Dermis blood vessel endothelial cell (primary cell): ENCODE results near the gene PER1. TPM values are rescaled to one million over a fixed set of nuclear protein-coding genes. Genes with fewer than 3 reads are reported as not detected.

Source experiments
- DNase-seq: peaks from one replicate; pipeline ENCODE4 v3.0.0; 2010
- total RNA-seq: library from RNA; depleted of rRNA; stranded (reverse); fragments of >200 nt; gene quantifications from 2 replicates; pipeline ENCODE4 v1.2.3, GENCODE V29; 2014

Gene PER1
- total RNA-seq, 1 donor from 2014 or later, result 7.7 TPM

DNA sequence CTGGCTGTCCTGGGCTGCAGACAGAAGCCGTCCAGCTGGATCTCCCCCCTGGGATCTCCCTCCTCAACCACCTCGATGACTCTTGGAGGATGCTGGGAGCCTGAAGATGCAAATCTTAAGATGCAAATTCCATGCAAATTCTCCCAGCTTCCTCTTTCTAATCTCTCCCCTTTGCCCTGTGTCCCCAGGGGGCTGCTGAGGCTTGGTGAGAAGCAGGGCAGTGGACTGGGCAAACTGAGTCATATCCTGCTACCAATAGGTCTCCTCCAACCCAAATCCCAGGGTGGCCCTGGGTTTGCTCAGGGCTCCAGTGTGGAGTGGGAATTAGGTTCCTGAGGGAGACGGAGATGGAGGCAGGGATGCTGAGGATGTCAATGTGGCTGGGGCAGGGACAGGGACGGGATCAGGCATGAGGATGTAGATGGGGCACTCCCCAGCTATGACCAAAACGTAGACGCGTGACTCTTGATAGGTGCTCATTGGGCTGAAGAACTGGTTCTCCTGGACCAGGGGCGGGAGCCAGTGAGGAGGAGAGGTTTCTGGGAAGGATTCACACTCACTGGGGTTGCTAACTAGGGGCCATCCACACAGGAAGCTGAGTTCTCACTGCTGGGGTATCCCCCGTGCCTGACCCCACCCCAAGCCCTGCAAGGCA is 61.0 kb downstream of the PER1 start:
- no peak for DNase-seq

Other genes starting within 250 kb of the PER1 start
- 1.6 and 3.1 TPM in 2 replicates for gene RNF227, start 236.1 kb downstream of the PER1 start, total RNA-seq
- 0.05 and 0.68 TPM in 2 replicates for gene KCNAB3, start 222.5 kb downstream of the PER1 start, total RNA-seq
- gene TRAPPC1, start 220.5 kb downstream of the PER1 start, total RNA-seq, result 46.1 and 67.5 TPM in 2 replicates
- 17.4 and 21.8 TPM in 2 replicates for gene CNTROB, start 220.2 kb downstream of the PER1 start, total RNA-seq
- gene GUCY2D, start 149.8 kb downstream of the PER1 start, total RNA-seq, result not detected in 2 replicates
- gene ALOX15B, start 113.3 kb downstream of the PER1 start, total RNA-seq, result not detected in 2 replicates
- gene ALOX12B, start 64.7 kb downstream of the PER1 start, total RNA-seq, result not detected in 2 replicates
- gene ALOXE3, start 33.9 kb downstream of the PER1 start, total RNA-seq, result 0.05 TPM in 1 of 2 replicates, not detected in the other
- 0.09 TPM in 1 of 2 replicates, not detected in the other for gene HES7, start 28.3 kb downstream of the PER1 start, total RNA-seq
- gene VAMP2, start 10.5 kb upstream of the PER1 start, total RNA-seq, result 4.4 and 5.2 TPM in 2 replicates
- 13.0 and 17.5 TPM in 2 replicates for gene TMEM107, start 24.0 kb upstream of the PER1 start, total RNA-seq
- gene BORCS6, start 37.8 kb upstream of the PER1 start, total RNA-seq, result 16.6 and 18.9 TPM in 2 replicates
- 15.3 and 58.0 TPM in 2 replicates for gene AURKB, start 58.2 kb upstream of the PER1 start, total RNA-seq
- 8.2 and 9.0 TPM in 2 replicates for gene CTC1, start 95.7 kb upstream of the PER1 start, total RNA-seq
- gene PFAS, start 96.9 kb upstream of the PER1 start, total RNA-seq, result 21.8 and 42.3 TPM in 2 replicates
- gene RANGRF, start 136.3 kb upstream of the PER1 start, total RNA-seq, result 9.5 and 13.4 TPM in 2 replicates
- 0.51 and 0.84 TPM in 2 replicates for gene SLC25A35, start 143.0 kb upstream of the PER1 start, total RNA-seq
- gene ARHGEF15, start 157.8 kb upstream of the PER1 start, total RNA-seq, result 24.7 and 30.6 TPM in 2 replicates
- gene ODF4, start 187.4 kb upstream of the PER1 start, total RNA-seq, result not detected in 2 replicates
- gene RPL26, start 230.8 kb upstream of the PER1 start, total RNA-seq, result 2,594 and 5,071 TPM in 2 replicates
- gene RNF222, start 245.4 kb upstream of the PER1 start, total RNA-seq, result 0.05 TPM in 1 of 2 replicates, not detected in the other